Body of pancreas (tissue), 4 donors: ENCODE data around the gene EME2. TPM values are rescaled to one million over a fixed set of nuclear protein-coding genes. Genes with fewer than 3 reads are reported as not detected.

Experiments used
- ATAC-seq: fragments of 150-250 bp; one replicate; pipeline ENCODE4 v1.9.1; 2016
- DNase-seq, 4 donors: peaks; one replicate each; pipeline ENCODE4 v3.0.0-alpha.2; 2019
- H3K27ac ChIP-seq, 4 donors: fragments of 200-600 bp; sonication (generic); 1 replicate in 3 of 4; 2 replicates in 1 of 4; pipeline versions ENCODE4 v1.5.1 to v1.6.1; 2016 to 2019; ENCODE audit warnings: mild to moderate bottlenecking in 1 of 4, mixed read lengths in 1 of 4, moderate library complexity in 1 of 4
- H3K27me3 ChIP-seq, 2 donors: fragments of 200-600 bp; sonication (generic); one replicate each; pipeline ENCODE4 v1.6.0; 2016; ENCODE audit warnings: mild to moderate bottlenecking in 1 of 2
- H3K36me3 ChIP-seq, 2 donors: fragments of 200-600 bp; sonication (generic); replicated peaks in 1 of 2; 2 replicates each; pipeline ENCODE4 v1.5.1; 2016; ENCODE audit warnings: low read depth in 2 of 2; ENCODE audit not compliant: insufficient read depth in 1 of 2
- H3K4me1 ChIP-seq: fragments of 200-600 bp; sonication (generic); one replicate; pipeline ENCODE4 v1.6.0; 2016
- H3K4me3 ChIP-seq, 2 donors: fragments of 200-600 bp; sonication (generic); 1 replicate in 1 of 2; 2 replicates in 1 of 2; pipeline ENCODE4 v1.5.1; 2016 to 2019
- H3K9me3 ChIP-seq, 3 donors: fragments of 200-600 bp; sonication (generic); 1 replicate in 2 of 3; 2 replicates in 1 of 3; pipeline ENCODE4 v1.5.1; 2016
- CTCF ChIP-seq, 7 experiments: fragments of 450-650 bp in 4 of 7; fragments of 200-600 bp in 3 of 7; sonication (generic) in 3 of 7; IDR thresholded peaks; one replicate each; pipeline ENCODE4 v1.5.1; 2016 to 2019; ENCODE audit warnings: antibody characterized with exemption in 7 of 7
- POLR2A ChIP-seq, 3 donors: fragments of 450-650 bp; IDR thresholded peaks; one replicate each; pipeline ENCODE4 v1.6.1; 2016; ENCODE audit warnings: antibody characterized with exemption in 3 of 3, mild to moderate bottlenecking in 2 of 3
- WGBS, 2 donors: methylation state at CpG; one replicate each; pipeline ENCODE4 v1.1.5; 2017; 5-methylcytosine and 5-hydroxymethylcytosine counted together
- intact Hi-C: fragments of 100-400 bp; cut with DNase I; formaldehyde crosslinking; loops from one replicate; pipeline ENCODE4 v1.15.1; 2023
- total RNA-seq, 2 donors: library from RNA; depleted of rRNA; stranded (reverse); fragments of >200 nt; gene quantifications; one replicate each; pipeline ENCODE4 v1.1.0, GENCODE V29; 2016

The EME2 gene
- total RNA-seq, 2 donors from 2014 or later: 13.5 to 33.3 TPM

DNA sequence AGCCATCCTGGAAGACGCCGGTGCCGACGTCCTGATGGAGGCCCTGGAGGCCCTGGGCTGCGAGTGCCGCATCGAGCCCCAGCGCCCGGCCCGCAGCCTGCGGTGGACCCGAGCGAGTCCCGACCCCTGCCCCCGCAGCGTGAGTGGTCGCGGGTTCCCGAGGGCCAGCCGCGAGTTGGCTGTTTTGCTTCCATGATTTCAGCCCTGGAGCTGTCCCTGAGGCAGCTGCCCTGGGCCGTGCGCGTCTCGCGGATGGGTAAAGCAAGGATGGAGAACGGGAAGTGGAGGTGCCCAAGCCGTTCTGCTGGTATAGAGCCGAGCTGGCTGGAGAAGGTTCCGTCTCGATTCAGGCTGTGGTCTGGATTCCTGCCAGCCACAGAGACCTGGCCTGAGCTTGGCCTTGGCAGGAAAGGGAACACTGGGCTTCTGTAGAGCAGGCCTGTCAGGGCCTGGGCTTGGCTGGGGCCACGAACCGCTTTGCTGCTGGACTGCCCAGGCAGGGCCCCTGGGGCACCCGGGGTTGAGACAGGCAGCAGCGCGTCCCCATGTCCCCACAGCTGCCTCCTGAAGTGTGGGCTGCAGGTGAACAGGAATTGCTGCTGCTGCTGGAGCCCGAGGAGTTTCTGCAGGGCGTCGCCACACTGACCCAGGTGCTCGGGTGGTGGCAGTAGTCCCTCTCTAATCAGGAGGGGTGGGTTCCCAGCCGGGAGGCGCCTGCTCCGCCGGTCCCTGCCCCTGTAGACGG is 1.3 kb downstream of the EME2 start:
- H3K4me3 ChIP-seq: peak overlapping the region; percentile 77 to 95
- H3K36me3 ChIP-seq: peaks cover 8 to 9% of the 10 kb centered on the region in 2 donors
- H3K27ac ChIP-seq: peak overlapping the region; percentile 81 to 96 (median 94)
- no peaks in the 10 kb centered on the region for H3K9me3 ChIP-seq
- DNase-seq (peak in 2 of 4 donors; percentile 52 to 69), ATAC-seq (no peak)
- H3K27me3 ChIP-seq: no peaks in the 10 kb centered on the region
- 0 to 9% methylated on average over 9 to 44 of the region's 45 CpGs for WGBS, 2 donors
- intact Hi-C loops: no loop called here
- peak in 1 of 7 experiments; percentile 6 for TF ChIP-seq CTCF (IDR thresholded peaks at IDR 0.05)
- TF ChIP-seq POLR2A (IDR thresholded peaks at IDR 0.05): no peak
- H3K4me1 ChIP-seq: peaks cover 48% of the 10 kb centered on the region

DNA sequence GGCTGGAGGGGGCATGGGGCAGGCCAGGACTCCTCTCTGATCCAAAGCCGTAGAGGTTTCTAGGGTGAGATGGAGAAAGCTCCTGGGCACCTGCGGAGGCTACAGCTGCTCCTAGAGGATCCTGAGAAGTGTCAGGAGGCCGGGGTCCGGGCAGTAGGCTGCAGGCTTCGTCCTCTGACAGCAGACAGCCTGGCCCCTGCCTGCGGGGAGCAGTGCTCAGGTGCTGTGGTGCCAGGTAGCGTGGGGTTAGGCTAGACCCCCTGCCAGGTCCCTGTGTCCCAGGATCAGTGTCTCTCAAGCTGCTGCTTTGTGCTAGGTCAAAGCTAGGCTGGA is 1.8 kb downstream of the EME2 start:
- Histone ChIP-seq H3K4me1 (peaks cover 49% of the 10 kb centered on the region), H3K4me3 (no peak overlapping the region), H3K36me3 (peaks cover 8 to 9% of the 10 kb centered on the region in 2 donors), H3K27ac (peak overlapping the region in 3 of 4 donors; percentile 81 to 96 (median 96)), H3K9me3 (no peaks in the 10 kb centered on the region), H3K27me3 (no peaks in the 10 kb centered on the region)
- TF ChIP-seq CTCF (IDR thresholded peaks at IDR 0.05) (no peak), POLR2A (IDR thresholded peaks at IDR 0.05) (no peak)
- DNase-seq: no peak
- 42 to 75% methylated on average over 5 to 7 of the region's 7 CpGs for WGBS, 2 donors
- ATAC-seq: no peak
- intact Hi-C loops: no loop called here

- ATAC-seq (no peak), DNase-seq (peak in 1 of 4 donors; percentile 16)
- Histone ChIP-seq H3K9me3 (no peaks in the 10 kb centered on the region), H3K27ac (peak overlapping the region in 1 of 4 donors; percentile 96), H3K27me3 (no peaks in the 10 kb centered on the region), H3K36me3 (peaks cover 8 to 9% of the 10 kb centered on the region in 2 donors), H3K4me1 (peaks cover 49% of the 10 kb centered on the region), H3K4me3 (no peak overlapping the region)
- intact Hi-C loops: no loop called here
- TF ChIP-seq CTCF (IDR thresholded peaks at IDR 0.05) (no peak), POLR2A (IDR thresholded peaks at IDR 0.05) (no peak)
- WGBS, 2 donors: 90 to 94% methylated on average over 14 to 30 of the region's 30 CpGs
Observed at GRCh38 chr16:1775006-1775845, 2.6 kb downstream of the EME2 start.

DNA sequence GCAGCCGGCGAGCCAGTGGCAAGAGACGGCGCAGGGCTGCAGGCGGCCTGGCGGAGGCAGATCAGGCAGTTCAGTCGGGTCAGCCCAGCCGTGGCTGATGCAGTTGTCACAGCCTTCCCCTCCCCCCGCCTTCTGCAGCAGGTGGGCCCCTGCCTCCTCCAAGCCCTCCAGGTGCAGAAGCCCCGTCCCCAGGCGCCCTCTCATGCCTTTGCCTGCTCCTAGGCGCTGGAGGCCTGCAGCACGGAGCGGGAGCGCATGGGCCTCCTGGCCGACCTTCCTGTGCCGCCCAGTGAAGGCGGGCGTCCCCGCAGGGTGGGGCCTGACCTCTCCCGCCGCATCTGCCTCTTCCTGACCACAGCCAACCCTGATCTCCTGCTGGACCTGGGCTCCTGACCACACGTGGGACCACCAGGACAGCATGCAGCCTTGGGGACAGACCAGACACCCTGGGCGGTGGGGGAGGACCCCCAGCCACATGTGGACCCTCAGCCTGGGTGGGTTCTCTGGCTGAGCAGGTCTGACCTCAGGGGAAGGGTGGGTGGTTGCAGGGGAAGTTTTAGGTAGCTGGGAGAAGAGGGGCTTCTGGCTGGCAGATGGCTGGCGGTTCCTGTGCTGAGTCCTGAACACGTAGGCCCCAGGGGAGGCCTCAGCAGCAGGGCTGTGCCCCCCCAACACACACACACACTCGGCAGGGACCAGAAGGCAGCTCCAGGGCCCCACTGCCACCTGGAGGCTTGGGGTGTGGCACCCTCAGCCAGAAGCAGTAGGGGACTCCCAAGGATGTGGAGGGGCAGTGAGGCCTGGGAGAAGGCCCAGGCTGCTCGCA is 3.4 kb downstream of the EME2 start:
- intact Hi-C loops: no loop called here
- Histone ChIP-seq H3K36me3 (peaks cover 8 to 9% of the 10 kb centered on the region in 2 donors), H3K27ac (no peak overlapping the region), H3K4me3 (no peak overlapping the region), H3K4me1 (peaks cover 50% of the 10 kb centered on the region), H3K9me3 (no peaks in the 10 kb centered on the region), H3K27me3 (no peaks in the 10 kb centered on the region)
- no peak for TF ChIP-seq CTCF (IDR thresholded peaks at IDR 0.05)
- TF ChIP-seq POLR2A (IDR thresholded peaks at IDR 0.05): no peak
- ATAC-seq: no peak
- DNase-seq: peak in 1 of 4 donors; percentile 14
- WGBS, 2 donors: 77 to 89% methylated on average over 11 to 28 of the region's 28 CpGs
